C4-2B (cell line): ENCODE measurements around the gene POLR3C.
"Not testable (repeated sequence)": the region's sequence is repeated elsewhere in the genome, so short reads cannot be mapped to it uniquely, and the experiment has no call there.

Experiments used
- H3K27ac ChIP-seq: fragments of 450-650 bp; 2 replicates; pipeline ENCODE4 v1.5.1; 2017
- ZFX ChIP-seq: fragments of 450-650 bp; IDR thresholded peaks from 2 replicates; pipeline ENCODE4 v1.6.1; 2017
- TF ChIP-seq, protein P1 (sequence below): fragments of 450-650 bp; conservative IDR thresholded peaks from 2 replicates; pipeline ENCODE4 v1.5.1; 2017; ENCODE audit warnings: mild to moderate bottlenecking

Gene POLR3C

DNA sequence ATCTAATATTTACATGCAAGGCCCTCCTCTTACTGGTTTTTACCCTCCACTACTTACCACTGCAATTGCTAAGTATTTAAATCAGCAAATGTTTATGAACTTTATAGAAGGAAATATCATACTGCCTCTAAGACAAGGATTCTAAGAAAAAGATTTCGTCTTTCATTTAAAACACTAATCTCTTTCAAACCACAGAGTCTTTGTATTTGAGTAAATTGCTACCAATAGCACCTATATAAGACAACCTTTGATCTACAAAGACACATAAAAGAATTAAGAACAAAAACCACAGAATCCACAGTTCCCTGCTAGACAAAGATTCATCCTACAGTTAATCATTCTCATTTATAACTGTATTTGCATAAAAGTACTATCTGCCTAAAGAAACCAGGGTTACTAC is 37.7 kb upstream of the POLR3C start:
- TF ChIP-seq, protein P1, sequence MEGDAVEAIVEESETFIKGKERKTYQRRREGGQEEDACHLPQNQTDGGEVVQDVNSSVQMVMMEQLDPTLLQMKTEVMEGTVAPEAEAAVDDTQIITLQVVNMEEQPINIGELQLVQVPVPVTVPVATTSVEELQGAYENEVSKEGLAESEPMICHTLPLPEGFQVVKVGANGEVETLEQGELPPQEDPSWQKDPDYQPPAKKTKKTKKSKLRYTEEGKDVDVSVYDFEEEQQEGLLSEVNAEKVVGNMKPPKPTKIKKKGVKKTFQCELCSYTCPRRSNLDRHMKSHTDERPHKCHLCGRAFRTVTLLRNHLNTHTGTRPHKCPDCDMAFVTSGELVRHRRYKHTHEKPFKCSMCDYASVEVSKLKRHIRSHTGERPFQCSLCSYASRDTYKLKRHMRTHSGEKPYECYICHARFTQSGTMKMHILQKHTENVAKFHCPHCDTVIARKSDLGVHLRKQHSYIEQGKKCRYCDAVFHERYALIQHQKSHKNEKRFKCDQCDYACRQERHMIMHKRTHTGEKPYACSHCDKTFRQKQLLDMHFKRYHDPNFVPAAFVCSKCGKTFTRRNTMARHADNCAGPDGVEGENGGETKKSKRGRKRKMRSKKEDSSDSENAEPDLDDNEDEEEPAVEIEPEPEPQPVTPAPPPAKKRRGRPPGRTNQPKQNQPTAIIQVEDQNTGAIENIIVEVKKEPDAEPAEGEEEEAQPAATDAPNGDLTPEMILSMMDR: no peak
- no peak for TF ChIP-seq ZFX
- no peak overlapping the region for H3K27ac ChIP-seq

DNA sequence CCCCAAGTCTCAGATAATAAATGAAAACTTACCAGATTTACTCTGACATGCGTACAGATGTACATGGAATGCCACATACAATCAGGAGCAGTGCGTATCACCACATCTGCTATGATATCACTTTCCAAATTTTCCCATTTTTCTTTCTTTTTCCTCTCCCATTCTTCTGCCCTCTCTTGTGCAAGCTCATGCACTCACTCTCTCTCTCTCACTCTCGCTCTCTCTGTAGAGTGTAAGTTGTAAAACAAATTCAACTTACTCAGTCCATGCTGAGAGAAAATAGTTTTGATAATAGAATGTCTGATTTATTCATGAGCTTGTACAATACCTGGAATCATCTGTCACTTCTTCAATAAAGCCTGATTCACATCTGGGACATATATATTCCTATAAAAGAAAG is 35.4 kb upstream of the POLR3C start:
- no peak for TF ChIP-seq ZFX
- TF ChIP-seq, protein P1: no peak
- H3K27ac ChIP-seq: no peak overlapping the region

DNA sequence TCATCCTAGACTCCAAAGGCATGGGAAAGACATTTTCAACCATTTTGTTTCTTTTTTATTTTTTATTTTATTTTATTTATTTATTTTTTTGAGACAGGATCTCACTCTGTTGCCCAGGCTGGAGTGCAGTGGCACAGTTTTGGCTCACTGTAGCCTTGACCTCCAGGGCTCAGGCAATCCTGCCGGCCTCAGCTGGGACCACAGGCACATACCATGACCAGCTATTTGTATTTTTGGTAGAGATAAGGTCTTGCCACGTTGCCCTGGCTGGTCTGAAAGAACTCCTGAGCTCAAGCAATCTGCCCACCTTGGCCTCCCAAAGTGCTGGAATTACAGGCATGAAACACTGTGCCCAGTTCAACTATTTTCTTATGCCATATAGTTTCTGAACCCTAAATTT is 32.1 kb upstream of the POLR3C start:
- H3K27ac ChIP-seq: not testable (repeated sequence)

DNA sequence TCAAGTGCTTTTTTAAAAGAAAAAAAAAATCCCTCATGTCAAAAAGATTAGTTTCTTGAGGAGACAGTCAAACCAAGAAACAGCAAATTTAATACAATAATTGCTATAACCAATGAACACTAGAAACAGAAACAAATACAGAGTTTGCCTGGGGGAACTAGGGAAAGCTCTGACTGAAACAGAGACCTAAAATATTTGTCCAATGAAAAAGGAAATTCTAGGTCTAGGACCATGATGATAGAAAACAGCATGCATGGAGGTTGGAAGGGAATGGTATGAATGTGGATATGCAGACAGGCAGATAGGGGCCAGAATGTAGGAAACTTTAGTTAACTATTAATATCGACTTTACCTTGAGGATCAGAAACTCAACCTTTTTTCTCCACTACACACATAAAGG is 31.5 kb upstream of the POLR3C start:
- no peak overlapping the region for H3K27ac ChIP-seq
- TF ChIP-seq ZFX: no peak
- TF ChIP-seq, protein P1: no peak

DNA sequence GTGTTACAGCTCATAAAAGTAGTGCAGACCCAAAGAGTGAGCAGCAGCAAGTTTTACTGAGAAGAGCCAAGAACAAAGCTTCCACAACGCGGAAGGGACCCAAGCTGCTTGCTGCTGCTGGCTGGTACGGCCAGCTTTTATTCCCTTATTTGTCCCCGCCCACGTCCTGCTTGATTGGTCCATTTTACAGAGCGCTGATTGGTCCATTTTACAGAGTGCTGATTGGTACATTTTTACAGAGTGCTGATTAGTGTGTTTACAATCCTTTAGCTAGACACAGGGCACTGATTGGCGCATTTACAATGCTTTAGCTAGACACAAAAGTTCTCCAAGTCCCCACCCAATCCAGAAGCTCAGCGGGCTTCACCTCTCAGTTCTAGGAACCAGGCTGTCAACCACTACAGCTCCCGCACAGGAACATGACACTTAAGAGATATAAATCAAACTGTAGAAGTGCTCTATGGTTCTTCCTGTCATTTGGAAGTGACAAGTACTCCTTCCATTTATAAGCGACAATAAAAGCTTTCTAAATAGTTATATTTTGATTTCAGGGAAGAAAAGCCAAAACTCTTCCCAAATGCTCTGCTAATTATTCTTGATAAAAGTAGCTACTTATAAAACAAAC is 28.6 kb upstream of the POLR3C start:
- TF ChIP-seq, protein P1: no peak
- no peak for TF ChIP-seq ZFX

DNA sequence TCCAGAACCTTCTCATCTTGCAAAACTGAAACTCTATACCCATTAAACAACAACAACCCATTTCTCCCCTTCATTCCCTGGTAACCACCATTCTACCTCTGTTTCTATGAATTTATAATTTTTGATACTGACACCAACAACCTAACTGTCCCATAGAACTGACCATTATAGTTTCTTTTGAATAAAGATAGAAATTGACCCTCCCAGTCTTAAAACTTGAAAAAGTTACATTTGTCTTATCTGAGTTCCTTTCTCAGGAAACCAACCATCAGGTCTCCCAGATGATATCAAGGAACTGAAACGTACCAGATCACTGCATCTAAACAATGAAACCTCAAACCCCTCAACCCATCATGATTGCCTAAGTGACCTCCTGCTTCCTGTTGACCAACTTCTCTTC is 27.2 kb upstream of the POLR3C start:
- H3K27ac ChIP-seq: no peak overlapping the region
- no peak for TF ChIP-seq ZFX

More for the DNA sequence above, 28.6 kb upstream of the POLR3C start:
- no peak overlapping the region for H3K27ac ChIP-seq

DNA sequence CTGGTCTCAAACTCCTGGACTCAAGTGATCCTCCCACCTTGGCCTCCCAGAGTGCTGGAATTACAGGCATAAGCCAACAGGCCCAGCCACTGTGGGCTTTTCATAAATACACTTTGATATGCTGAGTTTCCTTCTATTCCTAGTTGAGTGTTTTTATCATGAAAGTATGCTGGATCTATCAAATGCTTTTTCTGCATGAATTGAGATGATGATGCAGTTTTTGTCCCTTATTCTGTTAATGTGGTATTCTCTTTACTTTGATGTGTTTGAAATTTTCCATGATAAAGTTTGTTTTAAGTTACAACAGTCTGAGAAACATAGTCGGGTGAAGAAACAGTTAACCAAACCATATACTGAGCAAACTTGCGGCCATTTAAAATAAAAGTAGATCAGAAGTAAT is 24.2 kb upstream of the POLR3C start:
- H3K27ac ChIP-seq: no peak overlapping the region
- TF ChIP-seq, protein P1: no peak
- no peak for TF ChIP-seq ZFX

DNA sequence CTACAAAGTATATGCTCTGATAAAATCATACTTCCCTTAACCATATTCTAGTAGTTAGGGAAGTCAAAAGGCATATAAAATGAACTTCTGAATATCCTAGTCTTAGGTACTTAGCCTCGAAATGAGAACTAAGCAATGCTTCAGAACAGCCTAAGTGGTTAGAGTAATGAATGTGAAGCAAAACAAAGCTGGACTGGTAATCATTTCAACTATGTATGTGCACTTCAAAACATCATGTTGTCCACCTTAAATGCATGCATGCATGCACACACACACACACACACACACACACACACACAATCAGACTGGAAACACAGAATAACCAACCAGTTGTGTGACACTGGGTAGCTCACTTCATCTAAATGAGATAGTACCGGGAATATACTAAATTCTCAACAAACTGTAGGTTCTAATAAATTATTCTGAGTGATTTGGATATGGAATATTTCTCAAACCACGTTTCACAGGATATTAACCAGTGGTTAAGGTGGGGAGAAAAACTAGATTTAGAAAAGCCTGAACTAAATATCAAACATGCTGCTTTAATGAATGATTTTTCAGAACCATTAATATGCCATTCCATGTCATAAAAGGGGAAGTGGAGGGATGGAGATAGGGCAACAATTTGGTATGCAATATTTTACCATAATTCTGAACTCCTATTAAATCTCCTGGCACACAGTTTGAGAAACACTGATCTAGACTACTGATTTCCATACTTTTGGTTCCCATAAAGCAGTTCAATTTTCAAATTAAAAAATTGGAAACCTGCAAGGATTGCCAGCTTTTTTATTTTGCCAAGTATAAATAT is 19.6 kb upstream of the POLR3C start:
- TF ChIP-seq, protein P1: no peak
- no peak for TF ChIP-seq ZFX
- H3K27ac ChIP-seq: no peak overlapping the region
